G401.6 (cell line): Measurements from ENCODE around the gene MEGF6.
"Not testable (repeated sequence)": the region's sequence is repeated elsewhere in the genome, so short reads cannot be mapped to it uniquely, and the experiment has no call there.

Experiments
- FAIRE-seq: peaks from 2 replicates; lab custom pipeline; 2012; peaks lifted over from hg19 to GRCh38; lab: Jason Lieb, UNC

Gene MEGF6

GRCh38 chr1:3572638-3573037 lies 38.7 kb downstream of the MEGF6 start:
- FAIRE-seq, result not testable (repeated sequence)

GRCh38 chr1:3571263-3571662 lies 40.0 kb downstream of the MEGF6 start:
- FAIRE-seq, result no peak

GRCh38 chr1:3570066-3570986 lies 41.0 kb downstream of the MEGF6 start:
- no peak for FAIRE-seq

- FAIRE-seq, result no peak
Observed at GRCh38 chr1:3569436-3569835, 41.9 kb downstream of the MEGF6 start.

GRCh38 chr1:3568815-3569435 lies 42.4 kb downstream of the MEGF6 start:
- no peak for FAIRE-seq

- FAIRE-seq, result no peak
Observed at GRCh38 chr1:3566951-3567804, 44.1 kb downstream of the MEGF6 start.

GRCh38 chr1:3566003-3566885 lies 45.1 kb downstream of the MEGF6 start:
- no peak for FAIRE-seq

- no peak for FAIRE-seq
Observed at GRCh38 chr1:3564921-3565831, 46.1 kb downstream of the MEGF6 start.

GRCh38 chr1:3563610-3564009 lies 47.7 kb downstream of the MEGF6 start:
- FAIRE-seq, result no peak

- no peak for FAIRE-seq
Observed at GRCh38 chr1:3563125-3563524, 48.2 kb downstream of the MEGF6 start.

- no peak for FAIRE-seq
Observed at GRCh38 chr1:3562712-3563111, 48.6 kb downstream of the MEGF6 start.

- no peak for FAIRE-seq
Observed at GRCh38 chr1:3561702-3562101, 49.6 kb downstream of the MEGF6 start.

GRCh38 chr1:3560981-3561380 lies 50.3 kb downstream of the MEGF6 start:
- no peak for FAIRE-seq

GRCh38 chr1:3560251-3560871 lies 50.9 kb downstream of the MEGF6 start:
- FAIRE-seq, result no peak

- no peak for FAIRE-seq
Observed at GRCh38 chr1:3558036-3558726, 53.1 kb downstream of the MEGF6 start.

GRCh38 chr1:3557366-3557765 lies 53.9 kb downstream of the MEGF6 start:
- FAIRE-seq, result no peak

GRCh38 chr1:3556336-3556735 lies 55.0 kb downstream of the MEGF6 start:
- no peak for FAIRE-seq

GRCh38 chr1:3555131-3555920 lies 56.0 kb downstream of the MEGF6 start:
- no peak for FAIRE-seq

- no peak for FAIRE-seq
Observed at GRCh38 chr1:3553940-3554223, 57.4 kb downstream of the MEGF6 start.
